Measurements from ENCODE around the gene RTN4. TPM values are rescaled to one million over a fixed set of nuclear protein-coding genes. Genes with fewer than 3 reads are reported as not detected.
A peak's percentile ranks its signal among the peaks of the same experiment; 100 is the strongest.

RTN4 gene
- total RNA-seq, 1 donor = 355 TPM

DNA sequence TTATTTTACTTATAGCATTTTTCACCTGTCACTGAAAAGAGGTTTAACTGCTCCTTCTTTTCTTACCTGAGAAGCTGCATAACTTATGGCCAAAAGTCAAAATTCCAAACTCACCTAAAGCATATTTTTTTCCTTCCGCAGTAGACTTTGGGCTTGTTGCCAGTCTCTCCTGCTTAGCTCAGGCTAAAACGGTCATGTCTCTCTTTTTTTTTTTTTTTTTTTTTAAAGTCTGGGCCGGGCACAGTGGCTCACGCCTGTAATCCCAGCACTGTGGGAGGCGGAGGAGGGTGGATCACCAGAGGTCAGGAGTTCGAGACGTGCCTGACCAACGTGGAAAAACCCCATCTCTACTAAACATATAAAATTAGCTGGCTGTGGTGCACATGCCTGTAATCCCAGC lies 113.5 kb downstream of the RTN4 start:
- TF ChIP-seq, protein P1, sequence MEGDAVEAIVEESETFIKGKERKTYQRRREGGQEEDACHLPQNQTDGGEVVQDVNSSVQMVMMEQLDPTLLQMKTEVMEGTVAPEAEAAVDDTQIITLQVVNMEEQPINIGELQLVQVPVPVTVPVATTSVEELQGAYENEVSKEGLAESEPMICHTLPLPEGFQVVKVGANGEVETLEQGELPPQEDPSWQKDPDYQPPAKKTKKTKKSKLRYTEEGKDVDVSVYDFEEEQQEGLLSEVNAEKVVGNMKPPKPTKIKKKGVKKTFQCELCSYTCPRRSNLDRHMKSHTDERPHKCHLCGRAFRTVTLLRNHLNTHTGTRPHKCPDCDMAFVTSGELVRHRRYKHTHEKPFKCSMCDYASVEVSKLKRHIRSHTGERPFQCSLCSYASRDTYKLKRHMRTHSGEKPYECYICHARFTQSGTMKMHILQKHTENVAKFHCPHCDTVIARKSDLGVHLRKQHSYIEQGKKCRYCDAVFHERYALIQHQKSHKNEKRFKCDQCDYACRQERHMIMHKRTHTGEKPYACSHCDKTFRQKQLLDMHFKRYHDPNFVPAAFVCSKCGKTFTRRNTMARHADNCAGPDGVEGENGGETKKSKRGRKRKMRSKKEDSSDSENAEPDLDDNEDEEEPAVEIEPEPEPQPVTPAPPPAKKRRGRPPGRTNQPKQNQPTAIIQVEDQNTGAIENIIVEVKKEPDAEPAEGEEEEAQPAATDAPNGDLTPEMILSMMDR (IDR thresholded peaks at IDR 0.05; ENCODE audit: extremely low read depth, low read depth, low read length) = no peak
- Histone ChIP-seq H3K36me3 (ENCODE audit: insufficient read depth, low read length) (no peaks in the 10 kb centered on the region), H3K4me3 (ENCODE audit: insufficient read depth, low read length) (no peak overlapping the region), H3K27me3 (ENCODE audit: insufficient read depth, low read length) (no peaks in the 10 kb centered on the region), H3K9me3 (ENCODE audit: low read depth, low read length) (no peaks in the 10 kb centered on the region), H3K4me1 (ENCODE audit: insufficient read depth, low read length) (no peaks in the 10 kb centered on the region), H4K20me1 (ENCODE audit: insufficient read depth, low read length) (no peaks in the 10 kb centered on the region), H3K79me2 (ENCODE audit: insufficient read depth, low read length) (no peaks in the 10 kb centered on the region), H3K27ac (ENCODE audit: low read depth, low read length) (no peak overlapping the region), H3K4me2 (ENCODE audit: insufficient read depth, low read length) (peak overlapping the region; percentile 7), H2AFZ (ENCODE audit: low read length) (no peak overlapping the region)
- no peak for DNase-seq (ENCODE audit: insufficient read length, low spot score, missing footprints)

DNA sequence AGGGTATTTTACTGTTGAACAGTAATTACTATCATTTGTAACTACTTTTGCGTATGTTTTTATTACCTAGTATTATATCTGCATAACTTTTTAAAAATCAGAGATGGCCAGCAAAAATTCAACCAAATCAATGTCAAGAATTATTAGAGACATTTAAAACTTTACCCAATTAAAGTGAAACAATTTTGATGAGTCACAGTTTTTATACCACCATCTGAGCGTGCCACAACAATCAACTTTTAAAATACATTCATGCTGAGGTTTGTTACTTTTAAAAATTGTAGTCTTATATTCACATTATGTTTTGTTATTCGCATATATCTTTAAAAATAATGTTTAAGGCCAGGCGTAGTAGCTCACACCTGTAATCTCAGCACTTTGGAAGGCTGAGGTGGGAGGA lies 114.9 kb downstream of the RTN4 start:
- H3K4me2 ChIP-seq (ENCODE audit: insufficient read depth, low read length) = no peak overlapping the region
- H2AFZ ChIP-seq (ENCODE audit: low read length) = no peak overlapping the region

DNA sequence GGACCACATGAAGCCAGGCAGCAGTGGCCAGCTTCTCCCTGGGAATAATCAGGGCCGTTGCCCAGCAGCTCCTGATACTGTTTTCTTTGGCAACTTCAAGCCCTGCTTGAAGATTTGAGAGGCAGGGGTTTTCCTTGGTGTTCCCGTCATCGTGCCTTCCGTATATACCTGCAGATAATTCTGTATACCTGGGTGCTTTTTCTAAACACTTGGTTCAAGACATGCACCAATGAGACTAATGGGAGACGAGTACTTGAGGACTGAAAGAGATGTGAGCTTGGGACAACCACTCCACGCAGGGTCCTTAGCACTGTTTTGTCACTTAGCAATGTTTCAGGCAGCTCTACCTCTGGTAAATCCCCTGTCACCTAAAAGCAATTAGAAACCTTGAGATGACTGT lies 118.8 kb downstream of the RTN4 start:
- TF ChIP-seq, protein P1 (IDR thresholded peaks at IDR 0.05; ENCODE audit: extremely low read depth, low read depth, low read length) = no peak
- H4K20me1 ChIP-seq (ENCODE audit: insufficient read depth, low read length) = no peaks in the 10 kb centered on the region
- H3K27me3 ChIP-seq (ENCODE audit: insufficient read depth, low read length) = no peaks in the 10 kb centered on the region
- no peak overlapping the region for H3K27ac ChIP-seq (ENCODE audit: low read depth, low read length)
- no peak overlapping the region for H2AFZ ChIP-seq (ENCODE audit: low read length)
- H3K9me3 ChIP-seq (ENCODE audit: low read depth, low read length) = no peaks in the 10 kb centered on the region
- no peak for DNase-seq (ENCODE audit: insufficient read length, low spot score, missing footprints)
- no peaks in the 10 kb centered on the region for H3K79me2 ChIP-seq (ENCODE audit: insufficient read depth, low read length)
- H3K4me1 ChIP-seq (ENCODE audit: insufficient read depth, low read length) = no peaks in the 10 kb centered on the region
- no peak overlapping the region for H3K4me3 ChIP-seq (ENCODE audit: insufficient read depth, low read length)
- no peaks in the 10 kb centered on the region for H3K36me3 ChIP-seq (ENCODE audit: insufficient read depth, low read length)
- no peak overlapping the region for H3K4me2 ChIP-seq (ENCODE audit: insufficient read depth, low read length)

More for the DNA sequence above, 114.9 kb downstream of the RTN4 start:
- no peak overlapping the region for H3K27ac ChIP-seq (ENCODE audit: low read depth, low read length)
- no peaks in the 10 kb centered on the region for H3K36me3 ChIP-seq (ENCODE audit: insufficient read depth, low read length)
- H3K9me3 ChIP-seq (ENCODE audit: low read depth, low read length) = no peaks in the 10 kb centered on the region
- H3K4me3 ChIP-seq (ENCODE audit: insufficient read depth, low read length) = no peak overlapping the region
- H3K79me2 ChIP-seq (ENCODE audit: insufficient read depth, low read length) = no peaks in the 10 kb centered on the region
- no peaks in the 10 kb centered on the region for H4K20me1 ChIP-seq (ENCODE audit: insufficient read depth, low read length)
- no peaks in the 10 kb centered on the region for H3K27me3 ChIP-seq (ENCODE audit: insufficient read depth, low read length)
- DNase-seq (ENCODE audit: insufficient read length, low spot score, missing footprints) = no peak
- no peaks in the 10 kb centered on the region for H3K4me1 ChIP-seq (ENCODE audit: insufficient read depth, low read length)
- TF ChIP-seq, protein P1 (IDR thresholded peaks at IDR 0.05; ENCODE audit: extremely low read depth, low read depth, low read length) = no peak

DNA sequence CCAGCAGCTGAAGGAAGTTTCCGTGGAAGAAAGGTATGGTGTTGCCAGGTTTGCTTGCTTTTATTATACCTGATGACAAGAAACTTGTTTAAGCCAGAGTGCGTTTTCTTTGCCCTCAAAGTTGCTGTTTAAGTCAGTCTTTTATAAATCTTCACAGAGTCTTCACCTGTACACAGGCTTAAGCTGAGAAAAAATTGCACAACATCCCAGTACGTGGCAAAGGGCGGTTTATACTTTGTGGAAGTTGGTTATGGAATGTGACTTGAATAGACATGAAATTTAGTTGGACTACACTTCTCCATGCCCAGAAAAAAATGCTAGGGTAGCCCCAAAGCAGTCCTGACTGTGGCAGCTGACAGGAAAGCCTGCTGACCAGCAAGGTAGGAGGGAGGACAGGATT lies 121.5 kb downstream of the RTN4 start:
- no peak overlapping the region for H3K4me2 ChIP-seq (ENCODE audit: insufficient read depth, low read length)
- H3K4me3 ChIP-seq (ENCODE audit: insufficient read depth, low read length) = no peak overlapping the region
- no peaks in the 10 kb centered on the region for H3K4me1 ChIP-seq (ENCODE audit: insufficient read depth, low read length)
- H3K79me2 ChIP-seq (ENCODE audit: insufficient read depth, low read length) = no peaks in the 10 kb centered on the region
- H3K27ac ChIP-seq (ENCODE audit: low read depth, low read length) = no peak overlapping the region
- TF ChIP-seq, protein P1 (IDR thresholded peaks at IDR 0.05; ENCODE audit: extremely low read depth, low read depth, low read length) = no peak
- no peaks in the 10 kb centered on the region for H3K27me3 ChIP-seq (ENCODE audit: insufficient read depth, low read length)
- no peaks in the 10 kb centered on the region for H3K36me3 ChIP-seq (ENCODE audit: insufficient read depth, low read length)
- no peaks in the 10 kb centered on the region for H3K9me3 ChIP-seq (ENCODE audit: low read depth, low read length)
- no peaks in the 10 kb centered on the region for H4K20me1 ChIP-seq (ENCODE audit: insufficient read depth, low read length)
- H2AFZ ChIP-seq (ENCODE audit: low read length) = no peak overlapping the region
- DNase-seq (ENCODE audit: insufficient read length, low spot score, missing footprints) = no peak

Data from osteoblast (primary cell).